HG03064 (cell line): ENCODE measurements around the gene NSF.
"Not testable (repeated sequence)": the region's sequence is repeated elsewhere in the genome, so short reads cannot be mapped to it uniquely, and the experiment has no call there.

Experiments
- ATAC-seq: cut with Tn5 transposase; IDR thresholded peaks from one replicate; pipeline ENCODE4 v1.9.1; 2021; ENCODE audit warnings: low read depth; ENCODE audit not compliant: unreplicated experiment

NSF gene

DNA sequence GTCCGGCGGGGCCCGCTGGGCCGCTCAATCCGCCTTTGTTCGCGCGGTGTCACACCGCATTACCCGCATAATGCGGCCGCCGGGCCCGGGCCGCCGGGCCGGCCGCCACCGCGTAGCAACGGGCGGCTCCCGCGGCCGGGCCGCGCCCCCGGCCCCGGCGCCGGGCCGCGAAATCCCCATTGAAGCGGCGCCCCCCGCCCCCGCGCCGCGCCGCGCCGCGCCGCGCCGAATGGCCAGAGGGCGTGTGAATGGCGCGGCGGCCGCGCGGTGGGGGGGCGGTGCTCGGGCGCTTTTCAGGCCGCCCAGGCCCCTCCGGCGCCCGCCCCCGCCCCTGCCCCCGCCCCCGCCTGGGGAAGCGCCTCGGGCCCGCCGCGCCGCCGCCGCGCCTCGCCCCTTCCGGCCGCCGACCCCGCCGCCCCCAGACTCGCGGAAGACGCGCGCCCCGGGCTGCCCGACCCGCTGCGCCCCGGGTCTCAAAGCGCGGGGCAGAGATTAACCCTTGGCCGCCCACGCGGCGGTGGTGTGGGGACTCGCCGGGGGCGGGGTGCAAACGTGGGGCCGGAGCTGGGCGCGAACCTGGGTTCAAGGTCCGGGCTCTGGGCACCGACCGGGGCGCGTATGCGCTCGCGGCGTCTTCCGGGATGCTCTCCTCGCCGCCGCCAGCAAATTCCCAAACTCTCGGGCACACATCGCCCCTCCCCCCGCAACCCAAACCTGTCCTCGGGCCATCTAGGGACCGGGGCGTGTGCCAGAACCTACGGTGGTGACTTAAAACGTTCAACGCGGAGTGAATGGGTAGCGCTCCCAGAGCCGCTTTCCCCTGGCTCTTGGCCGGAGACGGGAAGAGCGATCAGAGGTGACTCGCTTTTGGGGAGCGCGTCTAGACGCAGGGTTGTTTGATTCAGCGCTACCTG, 181.3 kb downstream of the NSF start:
- ATAC-seq, result no peak

DNA sequence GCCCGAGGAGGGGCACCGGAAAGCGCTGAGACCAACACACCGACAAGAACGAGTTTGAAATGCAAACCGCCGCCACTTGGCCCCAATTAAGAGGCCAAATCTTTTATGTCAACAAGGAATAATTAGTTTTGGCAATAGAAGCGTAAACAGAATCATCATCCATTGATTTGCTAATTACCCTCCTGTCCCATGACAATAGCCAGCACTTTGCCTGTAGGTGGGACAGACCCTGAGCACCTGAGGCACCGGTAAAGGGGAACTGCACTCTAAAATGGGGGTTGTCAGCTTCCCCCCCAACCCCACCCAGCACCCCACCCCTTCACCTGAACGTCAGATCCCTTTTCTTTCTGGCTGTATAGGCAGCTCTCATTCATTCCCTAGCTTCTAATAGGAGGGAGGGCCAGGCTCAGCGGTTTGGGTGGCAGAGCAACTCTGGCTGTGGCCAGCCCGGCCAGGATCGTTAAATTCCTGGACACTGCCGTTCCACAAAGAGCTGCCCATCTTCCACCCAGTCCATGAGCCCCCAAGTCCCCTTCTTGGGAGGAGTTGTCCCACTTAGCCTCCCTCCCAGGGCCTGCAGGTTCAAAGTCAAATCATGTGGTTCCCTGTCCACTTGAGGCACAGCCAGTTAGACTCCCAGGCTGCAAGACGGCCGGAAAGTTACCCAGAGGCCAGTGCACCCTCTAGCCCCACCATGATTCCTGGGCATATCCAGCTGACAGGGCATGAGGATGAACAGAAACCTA, 182.2 kb downstream of the NSF start:
- no peak for ATAC-seq

DNA sequence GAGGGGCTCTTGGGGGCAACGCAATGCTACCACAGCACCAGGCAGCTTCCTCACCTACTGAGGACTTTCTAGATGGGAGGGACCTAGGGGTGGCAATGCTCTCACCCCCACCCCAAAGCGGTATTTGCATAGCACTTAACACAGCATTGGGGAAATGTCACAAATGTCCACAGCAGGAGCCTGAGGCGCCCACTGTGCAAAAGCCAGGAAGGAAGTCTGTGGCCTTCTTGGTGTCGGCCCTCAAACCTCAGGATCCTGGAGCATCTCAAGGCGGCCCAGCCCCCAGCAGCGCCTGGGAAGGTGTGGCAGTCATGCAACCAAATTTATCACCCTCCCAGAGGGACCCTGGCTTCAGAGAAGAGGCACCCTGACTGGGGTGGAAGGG, 182.7 kb downstream of the NSF start:
- ATAC-seq, result no peak

DNA sequence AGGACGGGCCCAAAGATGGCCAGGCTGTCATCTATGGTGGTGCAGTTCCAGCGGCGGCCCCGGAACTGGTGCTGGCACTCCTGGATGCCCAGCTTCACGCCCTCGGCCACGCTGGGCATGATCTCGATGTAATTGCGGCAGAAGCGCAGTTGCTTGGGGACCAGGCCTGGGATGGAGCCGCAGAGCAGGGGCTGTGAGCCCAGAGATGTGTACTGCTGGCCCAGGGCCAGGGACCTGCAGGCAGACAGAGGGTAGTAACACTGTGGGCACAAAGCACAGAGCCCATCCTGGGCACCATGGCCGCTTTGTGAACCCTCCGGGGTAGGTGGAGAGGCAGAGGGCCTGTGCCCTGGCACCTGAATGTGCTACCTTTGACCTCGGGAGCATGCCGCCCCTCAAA, 183.2 kb downstream of the NSF start:
- no peak for ATAC-seq

DNA sequence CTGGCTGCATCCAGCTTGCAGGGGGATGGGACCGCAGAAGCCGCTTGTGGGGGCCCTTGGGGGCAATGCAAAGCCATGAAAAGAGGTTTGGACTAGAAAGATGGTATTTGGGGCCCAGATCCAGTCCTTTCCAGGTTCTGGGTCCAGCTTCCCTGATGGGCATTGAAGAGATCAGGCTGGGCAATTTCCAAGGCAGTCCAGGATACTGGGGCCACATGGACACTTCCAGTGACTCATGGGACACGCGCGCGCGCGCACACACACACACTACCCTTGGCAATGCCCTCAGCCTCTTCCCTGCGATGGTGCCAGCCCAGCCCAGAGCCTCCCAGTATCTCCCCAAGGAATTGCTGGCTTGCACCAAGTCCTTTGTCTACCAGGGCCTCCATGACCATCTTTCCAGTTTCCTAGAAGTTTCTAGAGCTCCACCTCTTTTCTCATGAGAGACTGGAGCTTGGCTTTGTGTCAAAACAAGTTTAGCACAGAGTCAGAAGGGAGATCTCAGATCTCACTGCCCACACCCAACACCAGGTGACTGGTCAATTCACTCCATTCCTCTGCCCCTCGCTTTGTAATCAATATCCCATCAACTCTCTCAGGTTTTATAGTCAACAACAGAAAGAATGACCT, 183.8 kb downstream of the NSF start:
- ATAC-seq, result no peak

DNA sequence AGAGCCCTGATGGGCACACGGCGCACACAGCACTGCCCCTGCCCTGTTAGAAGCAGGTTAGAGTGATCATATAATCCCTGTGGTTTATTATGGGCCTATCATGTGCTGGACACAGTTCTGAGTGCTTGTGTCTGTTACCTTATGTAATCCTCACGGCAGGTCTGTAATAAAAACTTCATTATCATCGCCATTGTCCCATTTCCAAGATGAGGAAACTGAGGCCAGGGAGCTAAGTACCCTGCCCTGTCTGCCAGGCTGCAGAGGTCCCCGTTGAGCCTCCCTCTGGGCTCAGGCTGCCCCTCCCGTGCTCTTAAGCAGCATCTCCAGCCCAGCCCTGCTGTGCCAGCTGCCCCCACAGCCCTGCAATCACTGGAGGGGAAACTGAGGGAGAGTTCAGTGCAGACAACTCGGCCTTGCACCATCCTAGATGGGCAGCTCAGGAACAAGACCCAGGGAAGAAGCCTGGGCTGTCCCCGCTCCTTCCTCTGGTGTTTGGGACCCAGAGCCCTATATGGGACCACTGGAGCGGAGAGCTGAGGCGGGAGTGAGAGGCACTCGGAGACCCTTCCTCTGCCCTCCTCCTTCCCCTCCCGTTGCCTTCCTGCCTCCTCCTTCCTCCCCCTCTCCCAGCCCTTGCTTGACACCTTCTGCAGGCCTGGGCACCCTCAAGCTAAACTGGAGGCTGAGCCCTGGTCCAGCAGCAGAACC, 186.0 kb downstream of the NSF start:
- no peak for ATAC-seq

DNA sequence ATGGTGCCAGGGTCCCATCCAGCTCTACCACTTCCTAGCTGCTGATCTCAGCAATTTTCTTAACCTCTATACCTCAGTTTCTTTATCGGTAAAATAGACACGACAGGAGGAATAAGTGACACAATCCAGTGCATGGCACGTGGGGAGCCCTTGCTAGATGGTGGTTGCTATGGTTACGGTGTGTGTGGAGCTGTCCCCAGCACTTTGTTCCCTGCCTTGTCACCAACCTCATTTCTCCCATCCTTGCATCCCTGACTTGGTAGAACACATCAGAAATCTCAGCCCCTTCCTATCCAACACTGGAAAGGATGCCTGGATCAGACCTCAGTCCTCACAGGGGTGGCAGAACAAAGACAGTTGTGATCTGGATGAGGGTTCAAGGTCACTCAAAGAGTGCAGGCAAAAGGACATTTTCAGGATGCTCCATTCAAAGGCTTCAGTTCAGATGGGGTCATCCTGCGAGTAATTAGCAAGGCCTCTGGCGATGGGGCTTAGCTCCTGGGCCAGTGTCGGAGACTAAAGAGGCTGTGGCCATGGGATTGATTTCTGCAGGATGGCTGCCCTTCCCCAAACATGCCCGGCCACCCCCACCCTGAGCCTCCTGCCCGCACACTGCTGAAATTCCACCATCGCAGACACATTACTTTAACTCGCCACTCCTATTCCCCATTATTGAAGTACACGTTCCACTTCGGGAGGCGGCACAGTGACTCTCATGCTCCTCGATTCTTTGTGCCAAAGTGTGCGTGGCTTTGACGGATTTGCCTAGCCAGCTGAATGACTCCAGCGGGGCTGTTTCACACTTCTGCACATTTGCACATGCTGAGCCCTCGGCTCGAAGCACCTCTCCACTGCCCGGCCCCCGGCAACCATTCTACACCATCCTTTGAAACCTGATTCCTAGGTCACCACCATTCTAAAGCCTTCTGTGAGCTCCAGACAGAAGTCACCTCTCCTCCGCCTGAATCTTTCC, 187.8 kb downstream of the NSF start:
- no peak for ATAC-seq

DNA sequence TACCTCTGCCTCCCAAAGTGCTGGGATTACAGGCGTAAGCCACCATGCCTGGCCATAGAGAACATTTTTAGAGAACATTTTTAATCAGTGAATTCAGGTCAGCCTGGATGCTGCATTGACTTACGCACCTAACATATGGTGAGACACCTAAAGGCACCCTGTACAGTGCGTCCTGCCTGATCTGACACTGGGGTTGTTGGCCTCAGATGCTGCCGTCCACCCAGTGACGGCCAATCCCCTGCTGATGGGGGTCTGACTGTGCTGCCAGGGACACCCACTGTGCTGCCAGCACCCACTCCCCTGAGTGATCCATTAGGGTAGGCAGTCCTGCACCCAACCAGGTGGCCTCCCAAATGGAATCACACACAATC, 189.5 kb downstream of the NSF start:
- ATAC-seq, result no peak

DNA sequence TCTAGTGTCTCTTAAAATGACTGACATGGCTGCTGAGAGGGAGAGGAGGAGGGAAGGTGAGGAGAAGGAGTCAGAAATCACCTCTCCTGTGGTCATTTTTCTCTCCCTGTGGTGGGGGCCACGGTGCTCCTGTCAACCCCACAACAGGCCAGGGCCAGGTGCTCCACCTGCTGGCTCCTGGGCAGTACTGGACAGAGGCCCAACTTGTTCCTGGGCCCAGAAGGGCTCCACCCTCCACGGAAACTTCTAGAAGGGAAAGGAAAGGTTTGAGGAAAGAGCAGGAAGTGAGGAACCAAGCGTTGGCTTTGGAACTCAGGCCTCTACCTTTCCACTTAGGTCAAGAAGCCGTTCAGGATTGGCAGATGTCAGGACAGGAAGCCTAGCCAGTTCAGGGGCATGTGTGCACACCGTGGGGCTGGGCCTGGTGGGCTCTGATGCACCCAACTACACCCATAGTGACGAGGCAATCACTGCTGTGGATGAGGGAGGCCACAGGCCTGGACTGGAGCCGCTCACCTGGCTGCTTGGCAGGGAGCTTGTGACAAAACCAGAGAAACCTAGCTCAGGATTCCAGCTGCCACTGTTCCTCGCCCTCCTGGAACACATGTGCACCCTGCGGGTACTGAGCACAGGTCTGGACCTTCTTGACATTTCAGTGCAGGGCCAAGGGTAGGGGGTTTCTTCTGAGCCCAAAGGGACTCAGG, 191.9 kb downstream of the NSF start:
- no peak for ATAC-seq

DNA sequence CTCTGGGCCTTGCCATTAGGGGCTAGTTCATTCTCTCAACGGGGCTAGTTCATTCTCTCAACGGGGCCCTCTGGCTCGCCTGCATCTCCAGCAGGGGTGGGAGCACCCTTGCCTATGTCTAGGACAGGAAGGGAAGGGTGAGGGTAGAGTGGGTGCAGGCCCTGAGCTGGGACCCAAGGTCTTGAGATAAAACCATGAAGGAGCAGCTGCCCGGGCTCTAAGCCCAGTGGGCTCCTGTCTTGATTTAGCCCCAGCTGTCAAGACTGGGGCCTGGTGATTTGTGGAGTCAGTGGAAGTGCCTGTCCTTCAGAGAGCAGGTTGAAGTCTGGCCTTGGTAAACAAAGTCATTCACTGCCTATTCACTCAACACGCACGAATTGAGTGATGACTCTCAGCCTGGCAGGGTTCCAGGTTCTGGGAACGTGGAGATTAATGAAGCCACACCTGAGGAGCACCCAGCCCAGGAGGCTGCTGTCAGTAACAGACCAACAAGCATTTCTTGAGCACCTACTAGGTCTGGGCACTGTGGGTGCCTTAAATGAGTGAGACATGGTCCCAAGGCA, 192.6 kb downstream of the NSF start:
- ATAC-seq, result no peak

DNA sequence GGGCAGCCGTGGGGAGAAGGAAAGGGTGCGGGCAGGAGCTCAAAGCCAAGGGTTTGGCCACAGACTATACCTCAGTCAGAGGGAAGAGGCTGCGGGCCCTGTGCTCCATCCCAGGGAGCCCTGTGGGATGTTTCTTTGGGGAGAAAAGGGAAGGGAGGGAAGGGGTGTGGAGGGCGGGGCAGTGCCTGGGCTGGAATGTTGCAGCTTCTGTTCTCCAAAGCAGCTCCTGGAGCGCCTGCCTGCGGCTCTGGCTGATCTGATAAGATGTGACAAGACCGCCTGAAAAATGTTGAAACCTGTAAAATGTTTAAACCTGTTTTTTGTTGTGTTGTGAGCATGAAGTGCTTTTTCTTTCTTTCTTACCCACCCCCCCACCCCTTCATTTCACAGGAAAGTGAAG, 195.2 kb downstream of the NSF start:
- no peak for ATAC-seq

DNA sequence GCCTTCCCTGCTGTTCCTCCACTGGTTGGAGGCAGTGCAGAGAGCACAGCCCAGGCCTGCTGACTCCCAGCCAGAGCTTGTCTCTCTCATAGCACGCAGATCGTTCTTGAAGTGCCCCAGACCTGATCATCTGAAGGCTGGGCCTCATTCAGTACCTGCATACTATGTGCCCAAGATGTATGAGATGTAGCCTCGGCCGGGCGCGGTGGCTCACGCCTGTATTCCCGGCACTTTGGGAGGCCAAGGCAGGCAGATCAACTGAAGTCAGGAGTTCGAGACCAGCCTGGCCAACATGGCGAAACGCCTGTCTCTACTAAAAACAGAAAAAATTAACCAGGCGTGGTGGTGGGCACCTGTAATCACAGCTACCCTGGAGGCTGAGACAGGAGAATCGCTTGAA, 197.0 kb downstream of the NSF start:
- no peak for ATAC-seq

DNA sequence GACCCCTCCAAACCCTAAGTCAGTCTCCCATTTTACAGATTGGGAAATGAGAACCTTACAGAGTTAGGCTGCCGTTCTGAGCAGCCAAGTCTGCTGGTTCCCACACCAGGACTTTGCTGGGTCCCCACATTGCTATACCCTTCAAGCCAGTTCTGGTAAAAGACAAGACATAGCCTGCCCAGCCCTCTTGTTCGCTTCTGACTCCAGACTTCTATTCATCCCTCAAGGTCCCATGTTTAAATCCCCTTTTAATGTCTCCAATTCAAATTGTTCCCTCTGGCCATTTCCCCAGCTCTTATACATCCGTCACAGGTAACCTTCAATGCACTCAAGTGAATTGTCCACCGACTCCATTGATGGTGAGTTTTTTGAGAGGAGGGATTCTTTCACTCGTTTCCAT, 197.8 kb downstream of the NSF start:
- no peak for ATAC-seq

DNA sequence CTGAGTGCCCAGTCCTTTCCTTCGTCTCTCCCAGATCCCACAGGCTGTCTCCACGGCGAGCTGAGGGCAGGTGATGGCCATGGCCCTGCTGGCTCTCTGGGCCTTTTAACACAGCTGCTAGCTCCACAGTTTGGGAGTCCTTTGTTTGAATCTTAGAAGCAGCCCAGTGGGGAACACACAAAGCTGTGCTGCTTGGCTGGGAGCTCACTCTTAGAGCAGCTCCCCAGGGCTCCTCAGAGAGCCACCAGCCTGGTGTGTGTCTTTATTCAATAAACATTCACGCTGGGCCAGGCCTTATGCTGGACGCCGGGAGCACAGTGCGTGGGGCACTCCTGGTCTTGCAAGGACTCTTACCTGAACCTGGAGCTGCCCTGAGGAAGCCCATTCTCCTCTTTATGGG, 198.3 kb downstream of the NSF start:
- no peak for ATAC-seq

DNA sequence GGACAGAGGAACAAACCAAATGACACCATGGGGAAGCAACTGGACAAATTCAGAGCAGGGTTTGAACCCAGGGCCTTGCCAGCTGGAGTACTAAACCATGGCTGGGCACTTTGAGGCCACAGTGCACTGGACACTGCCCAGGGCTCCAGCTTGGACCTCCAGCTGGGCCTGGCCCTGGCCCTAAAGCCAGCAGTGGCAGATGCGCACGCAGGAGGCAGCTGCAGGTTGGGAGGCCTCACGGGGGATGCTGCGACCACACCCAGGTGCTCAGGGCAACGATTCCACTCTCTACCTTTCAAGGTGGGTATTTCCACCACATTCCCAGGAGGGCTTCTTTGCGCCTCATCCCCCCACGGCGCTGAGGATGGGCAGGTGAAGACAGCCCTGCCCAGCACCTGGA, 199.1 kb downstream of the NSF start:
- ATAC-seq, result no peak

DNA sequence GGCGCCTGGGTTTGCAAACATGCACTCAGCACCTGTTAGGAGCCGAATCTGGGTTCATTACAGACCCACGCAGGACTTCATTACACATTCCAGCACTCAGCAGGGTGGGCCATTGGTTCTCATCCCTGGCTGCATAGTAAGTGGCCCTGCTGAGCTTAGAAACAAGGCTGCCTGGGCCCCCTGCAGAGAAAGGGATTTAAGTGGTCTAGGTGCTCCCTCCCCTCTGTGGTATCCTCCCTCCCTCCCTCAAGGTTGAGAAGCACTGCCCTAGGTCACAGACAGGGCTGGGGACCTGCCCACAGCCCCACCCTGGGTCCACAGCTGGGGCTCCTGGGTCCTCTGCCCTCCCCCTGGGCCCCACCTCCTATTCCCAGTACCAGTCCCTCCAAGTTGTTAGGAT, 199.7 kb downstream of the NSF start:
- ATAC-seq, result no peak

DNA sequence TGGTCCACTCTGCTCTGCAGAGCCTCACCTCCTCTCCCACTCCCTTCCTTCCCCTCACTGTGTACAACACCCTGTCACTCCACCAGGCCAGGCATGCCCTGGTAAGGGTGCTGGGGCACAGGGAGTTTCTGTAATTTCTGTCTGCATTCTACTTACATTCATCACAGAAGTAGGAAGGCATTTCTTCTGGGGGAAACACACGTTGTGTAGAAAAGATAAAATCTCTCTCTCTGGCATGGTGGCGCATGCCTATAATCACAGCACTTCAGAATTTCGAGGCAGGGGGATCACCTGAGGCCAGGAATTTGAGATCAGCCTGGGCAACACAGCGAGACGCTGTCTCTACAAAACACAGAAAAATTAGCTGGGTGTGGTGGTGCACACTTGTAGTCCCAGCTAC, 201.1 kb downstream of the NSF start:
- ATAC-seq, result no peak

DNA sequence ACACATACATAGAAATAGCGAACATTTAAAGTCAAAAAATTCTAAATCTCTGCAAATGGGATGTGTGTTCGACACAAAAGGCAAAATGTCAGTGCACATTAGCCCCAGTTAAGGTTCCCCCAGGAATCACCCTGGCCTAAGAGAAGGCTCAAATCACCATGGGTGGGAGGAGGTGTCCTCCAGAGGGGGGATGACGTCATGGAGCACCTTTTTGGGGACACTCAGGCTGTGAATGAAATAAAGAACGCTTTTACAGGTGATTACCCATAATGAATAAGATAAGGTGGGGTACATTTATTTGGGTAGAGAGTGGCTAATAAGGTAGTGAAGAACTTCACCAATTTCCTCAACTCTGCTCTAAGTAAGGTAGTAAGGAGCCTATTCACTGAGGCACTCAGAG, 201.6 kb downstream of the NSF start:
- no peak for ATAC-seq

DNA sequence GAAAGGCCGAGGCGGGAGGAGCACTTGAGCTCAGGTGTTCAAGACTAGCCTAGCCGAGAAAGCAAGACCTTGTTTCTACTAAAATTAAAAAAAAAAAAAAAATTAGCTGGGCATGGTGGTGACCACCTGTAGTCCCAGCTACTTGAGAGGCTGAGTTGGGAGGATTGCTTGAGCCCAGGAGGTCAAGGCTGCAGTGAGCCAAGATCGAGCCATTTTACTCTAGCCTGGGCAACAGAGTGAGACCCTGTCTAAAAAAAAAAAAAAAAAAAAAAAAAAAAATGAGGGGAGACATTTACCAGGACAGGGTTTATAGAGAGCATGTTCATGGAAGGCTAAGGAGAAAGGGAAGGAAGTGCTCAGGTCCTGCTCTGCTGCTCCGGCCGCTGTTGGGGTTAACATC, 202.6 kb downstream of the NSF start:
- not testable (repeated sequence) for ATAC-seq
